ENCODE results near the gene CIZ1.
"Not testable (repeated sequence)": the region's sequence is repeated elsewhere in the genome, so short reads cannot be mapped to it uniquely, and the experiment has no call there.

CIZ1 gene

GRCh38 chr9:128188209-128188608, 3.2 kb downstream of the CIZ1 start:
- DNase-seq = no peak

- no peak for DNase-seq
Measured at GRCh38 chr9:128187361-128187760, 4.0 kb downstream of the CIZ1 start.

- no peak for DNase-seq
Measured at GRCh38 chr9:128185979-128186965, 5.1 kb downstream of the CIZ1 start.

- no peak for DNase-seq
Measured at GRCh38 chr9:128182893-128183588, 8.3 kb downstream of the CIZ1 start.

GRCh38 chr9:128181480-128181879, 9.9 kb downstream of the CIZ1 start:
- not testable (repeated sequence) for DNase-seq

- no peak for DNase-seq
Measured at GRCh38 chr9:128180447-128180846, 10.9 kb downstream of the CIZ1 start.

- no peak for DNase-seq
Measured at GRCh38 chr9:128180001-128180400, 11.4 kb downstream of the CIZ1 start.

GRCh38 chr9:128178806-128179431, 12.5 kb downstream of the CIZ1 start:
- no peak for DNase-seq

- DNase-seq = no peak
Measured at GRCh38 chr9:128175726-128176125, 15.6 kb downstream of the CIZ1 start.

- no peak for DNase-seq
Measured at GRCh38 chr9:128175102-128175563, 16.2 kb downstream of the CIZ1 start.

GRCh38 chr9:128174062-128174461, 17.3 kb downstream of the CIZ1 start:
- DNase-seq = no peak

- no peak for DNase-seq
Measured at GRCh38 chr9:128169925-128170324, 21.4 kb downstream of the CIZ1 start.

GRCh38 chr9:128169492-128169891, 21.9 kb downstream of the CIZ1 start:
- no peak for DNase-seq

- no peak for DNase-seq
Measured at GRCh38 chr9:128168731-128169308, 22.6 kb downstream of the CIZ1 start.

GRCh38 chr9:128167209-128167608, 24.2 kb downstream of the CIZ1 start:
- DNase-seq = no peak

- no peak for DNase-seq
Measured at GRCh38 chr9:128166169-128166568, 25.2 kb downstream of the CIZ1 start.

- no peak for DNase-seq
Measured at GRCh38 chr9:128164307-128164885, 27.0 kb downstream of the CIZ1 start.

- DNase-seq = no peak
Measured at GRCh38 chr9:128163523-128164306, 27.7 kb downstream of the CIZ1 start.

- no peak for DNase-seq
Measured at GRCh38 chr9:128163027-128163515, 28.3 kb downstream of the CIZ1 start.

GRCh38 chr9:128162215-128163026, 29.0 kb downstream of the CIZ1 start:
- no peak for DNase-seq

Data from activated CD4-positive, alpha-beta T cell treated with anti-CD3 and anti-CD28 coated beads, Interleukin-2, amount 50 U/mL, for 1 hour (primary cell).